Right lobe of liver (tissue), 4 donors: ENCODE results near the gene CLASRP.

ENCODE experiments used
- POLR2A ChIP-seq: fragments of 450-650 bp; IDR thresholded peaks from one replicate; pipeline ENCODE4 v1.6.1; 2017; ENCODE audit warnings: antibody characterized with exemption, mild to moderate bottlenecking
- TF ChIP-seq, protein P1 (sequence below), 4 donors: fragments of 200-600 bp in 3 of 4; fragments of 450-650 bp in 1 of 4; IDR thresholded peaks; one replicate each; pipeline versions ENCODE4 v1.5.1 to v1.8.0; 2016 to 2022; ENCODE audit warnings: antibody characterized with exemption in 4 of 4, mild to moderate bottlenecking in 2 of 4
- donor health status: DM: no; HTN: no; CAD: no.
- donor health status: DM: no; HTN: no; CAD: no.
- donor health status: DM: no; HTN: yes; CAD: no.

DNA sequence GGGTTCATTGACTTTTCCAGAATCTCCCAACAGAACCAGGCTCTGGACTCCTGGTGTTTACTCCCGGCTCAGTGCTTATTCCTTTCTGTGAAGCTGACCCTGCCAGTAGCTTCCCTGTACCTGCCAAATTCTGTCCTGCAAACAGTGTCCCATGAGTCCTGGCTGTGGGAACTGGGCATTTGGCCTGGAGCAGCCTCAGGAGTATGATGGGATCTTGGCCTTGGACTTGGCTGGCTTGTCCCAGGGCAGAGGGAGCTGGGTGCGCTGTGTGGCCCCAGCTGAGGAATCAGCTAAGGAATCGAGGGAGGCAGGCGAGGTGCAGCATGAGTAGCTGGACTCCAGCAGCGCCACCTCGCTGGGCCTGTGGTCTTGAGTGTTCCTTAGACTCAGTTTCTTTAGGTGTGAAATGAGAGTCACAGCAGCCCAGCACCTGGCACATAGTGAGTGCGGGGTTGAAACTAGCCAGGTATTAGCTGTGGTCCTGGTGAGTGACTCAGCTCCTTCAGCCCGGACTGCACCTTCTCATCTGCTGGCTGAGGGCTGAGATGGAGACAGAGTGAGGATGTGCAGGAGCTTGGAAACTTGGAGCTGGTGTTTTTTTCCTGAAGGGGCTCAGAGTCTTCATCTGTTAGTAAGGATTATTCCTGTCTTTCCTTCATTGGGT is 10.4 kb downstream of the CLASRP start:
- TF ChIP-seq POLR2A: no peak
- TF ChIP-seq, protein P1, sequence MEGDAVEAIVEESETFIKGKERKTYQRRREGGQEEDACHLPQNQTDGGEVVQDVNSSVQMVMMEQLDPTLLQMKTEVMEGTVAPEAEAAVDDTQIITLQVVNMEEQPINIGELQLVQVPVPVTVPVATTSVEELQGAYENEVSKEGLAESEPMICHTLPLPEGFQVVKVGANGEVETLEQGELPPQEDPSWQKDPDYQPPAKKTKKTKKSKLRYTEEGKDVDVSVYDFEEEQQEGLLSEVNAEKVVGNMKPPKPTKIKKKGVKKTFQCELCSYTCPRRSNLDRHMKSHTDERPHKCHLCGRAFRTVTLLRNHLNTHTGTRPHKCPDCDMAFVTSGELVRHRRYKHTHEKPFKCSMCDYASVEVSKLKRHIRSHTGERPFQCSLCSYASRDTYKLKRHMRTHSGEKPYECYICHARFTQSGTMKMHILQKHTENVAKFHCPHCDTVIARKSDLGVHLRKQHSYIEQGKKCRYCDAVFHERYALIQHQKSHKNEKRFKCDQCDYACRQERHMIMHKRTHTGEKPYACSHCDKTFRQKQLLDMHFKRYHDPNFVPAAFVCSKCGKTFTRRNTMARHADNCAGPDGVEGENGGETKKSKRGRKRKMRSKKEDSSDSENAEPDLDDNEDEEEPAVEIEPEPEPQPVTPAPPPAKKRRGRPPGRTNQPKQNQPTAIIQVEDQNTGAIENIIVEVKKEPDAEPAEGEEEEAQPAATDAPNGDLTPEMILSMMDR (IDR thresholded peaks at IDR 0.05): no peak
